GM21723 (cell line): ENCODE measurements around the gene GALNT15.

ENCODE experiments used
- ATAC-seq: cut with Tn5 transposase; IDR thresholded peaks from one replicate; pipeline ENCODE4 v1.9.1; 2021; ENCODE audit warnings: mild to moderate bottlenecking, moderate library complexity; ENCODE audit not compliant: unreplicated experiment

The GALNT15 gene

GRCh38 chr3:16279010-16279801 is 104.7 kb downstream of the GALNT15 start:
- no peak for ATAC-seq

GRCh38 chr3:16280671-16281070 is 106.2 kb downstream of the GALNT15 start:
- ATAC-seq = no peak
